Endothelial cell of umbilical vein (primary cell): Measurements from ENCODE around the gene HECTD1. TPM values are rescaled to one million over a fixed set of nuclear protein-coding genes. Genes with fewer than 3 reads are reported as not detected.
"Not testable (repeated sequence)": the region's sequence is repeated elsewhere in the genome, so short reads cannot be mapped to it uniquely, and the experiment has no call there.

Source experiments
- BruUV-seq: library from RNA; stranded (reverse); fragments of 400-500 nt; replicated peaks from 2 replicates; lab custom pipeline; 2021; lab: Mats Ljungman, UMichigan
- CTCF ChIA-PET: fragments of 300-600, 350-600 bp; sonication (Branson Sonifier 250); formaldehyde crosslinking; loops from one replicate; lab custom pipeline; 2021; ENCODE audit warnings: antibody characterized with exemption, inconsistent platforms; lab: Charles Lee
- POLR2A ChIA-PET: fragments of 300-600, 350-600 bp; sonication (Branson Sonifier 250); formaldehyde crosslinking; loops from one replicate; lab custom pipeline; 2021; ENCODE audit warnings: antibody characterized with exemption, inconsistent platforms; lab: Charles Lee
- DNase-seq: peaks from one replicate; pipeline ENCODE4 v3.0.0-alpha.2; 2011; ENCODE audit warnings: low read depth, low spot score
- FAIRE-seq: peaks from 2 replicates; lab custom pipeline; 2011; peaks lifted over from hg19 to GRCh38; lab: Jason Lieb, UNC
- H2AFZ ChIP-seq: 2 replicates; pipeline ENCODE4 v1.6.0; 2012; ENCODE audit warnings: low read depth, low read length, control low read depth, inconsistent platforms
- H3K27ac ChIP-seq: 2 replicates; pipeline ENCODE4 v1.5.1; 2011; ENCODE audit warnings: low read depth, mild to moderate bottlenecking, control low read depth, low read length, moderate library complexity; ENCODE audit not compliant: insufficient read depth
- H3K27me3 ChIP-seq, 2 experiments: 2 replicates each; pipeline versions ENCODE4 v1.6.0 to v1.6.1; 2011; ENCODE audit warnings: low read length in 2 of 2, mixed read lengths in 1 of 2; ENCODE audit not compliant: control insufficient read depth in 2 of 2, insufficient read depth in 2 of 2
- H3K36me3 ChIP-seq, 2 experiments: 2 replicates in 1 of 2; 3 replicates in 1 of 2; pipeline ENCODE4 v1.5.1; 2011; ENCODE audit warnings: low read length in 2 of 2, mild to moderate bottlenecking in 1 of 2, moderate library complexity in 1 of 2; ENCODE audit not compliant: control insufficient read depth in 2 of 2, insufficient read depth in 2 of 2; ENCODE audit errors: extremely low read depth in 1 of 2
- H3K4me1 ChIP-seq: 3 replicates; pipeline ENCODE4 v1.5.1; 2011; ENCODE audit warnings: mild to moderate bottlenecking, low read length; ENCODE audit not compliant: control insufficient read depth, insufficient read depth; ENCODE audit errors: extremely low read depth
- H3K4me2 ChIP-seq: 2 replicates; pipeline ENCODE4 v1.6.1; 2011; ENCODE audit warnings: low read length, control low read depth, mixed read lengths; ENCODE audit not compliant: insufficient read depth
- H3K4me3 ChIP-seq, 3 experiments: fragments of 200-600 bp in 1 of 3; sonication (generic), shearing (Covaris generic) in 1 of 3; replicated peaks in 1 of 3; 2 replicates each; pipeline ENCODE4 v1.5.1; 2011 to 2016; ENCODE audit warnings: control low read depth in 3 of 3, low read length in 3 of 3, mild to moderate bottlenecking in 2 of 3, inconsistent platforms in 1 of 3, low read depth in 1 of 3, moderate library complexity in 1 of 3; ENCODE audit not compliant: insufficient read depth in 1 of 3
- H3K79me2 ChIP-seq: 2 replicates; pipeline ENCODE4 v1.6.0; 2012; ENCODE audit warnings: low read length, inconsistent platforms; ENCODE audit not compliant: control insufficient read depth, insufficient read depth
- H3K9ac ChIP-seq: replicated peaks from 2 replicates; pipeline ENCODE3; 2011; ENCODE audit warnings: low read length, control low read depth; ENCODE audit not compliant: insufficient read depth; ENCODE audit errors: extremely low read depth
- H3K9me1 ChIP-seq: replicated peaks from 3 replicates; pipeline ENCODE4 v1.6.0; 2011; ENCODE audit warnings: mild to moderate bottlenecking, low read length; ENCODE audit not compliant: control insufficient read depth, insufficient read depth; ENCODE audit errors: extremely low read depth
- H3K9me3 ChIP-seq: replicated peaks from 2 replicates; pipeline ENCODE4 v1.5.1; 2012; ENCODE audit warnings: low read length, inconsistent platforms; ENCODE audit not compliant: control insufficient read depth, insufficient read depth
- H4K20me1 ChIP-seq: replicated peaks from 2 replicates; pipeline ENCODE3; 2011; ENCODE audit warnings: mild to moderate bottlenecking, low read length; ENCODE audit not compliant: control insufficient read depth, insufficient read depth; ENCODE audit errors: extremely low read depth
- EZH2 ChIP-seq: IDR thresholded peaks from 2 replicates; pipeline ENCODE4 v1.6.1; 2012; ENCODE audit warnings: borderline replicate concordance, low read depth, mild to moderate bottlenecking, moderate library complexity, low read length, inconsistent platforms; ENCODE audit not compliant: severe bottlenecking
- FOS ChIP-seq: IDR thresholded peaks from 2 replicates; pipeline ENCODE4 v1.6.1; 2011; ENCODE audit warnings: mild to moderate bottlenecking, low read length, moderate library complexity, borderline replicate concordance; ENCODE audit not compliant: insufficient read depth
- GATA2 ChIP-seq: IDR thresholded peaks from 2 replicates; pipeline ENCODE4 v1.7.0; 2011; ENCODE audit warnings: low read depth, mild to moderate bottlenecking, moderate library complexity, mixed read lengths, low read length; ENCODE audit not compliant: insufficient read length, insufficient read depth
- JUN ChIP-seq: IDR thresholded peaks from 2 replicates; pipeline ENCODE4 v1.6.1; 2011; ENCODE audit warnings: borderline replicate concordance, low read depth; ENCODE audit not compliant: insufficient read length, insufficient read depth
- MYC ChIP-seq: IDR thresholded peaks from one replicate; pipeline ENCODE4 v1.6.1; 2011; ENCODE audit warnings: mild to moderate bottlenecking, low read depth, low read length
- POLR2A ChIP-seq: IDR thresholded peaks from 2 replicates; pipeline ENCODE4 v1.6.1; 2012; ENCODE audit warnings: low read depth, mild to moderate bottlenecking, control low read depth, low read length
- POLR2AphosphoS5 ChIP-seq: IDR thresholded peaks from 2 replicates; pipeline ENCODE4 v1.6.1; 2012; ENCODE audit warnings: low read depth, mild to moderate bottlenecking, control low read depth, low read length, moderate library complexity; ENCODE audit not compliant: insufficient read depth
- dilution Hi-C: fragments of 300-500 bp; cut with MboI; formaldehyde crosslinking; loops from one replicate; pipeline ENCODE4 v1.15.0; 2019; ENCODE audit warnings: low sequenced_read_pairs; ENCODE audit not compliant: extremely low pct_ligation_motif_present
- intact Hi-C: fragments of 100-400 bp; cut with micrococcal nuclease; formaldehyde crosslinking; loops from one replicate; pipeline ENCODE4 v1.10.0; 2022
- polyA plus RNA-seq, 4 experiments: library from polyadenylated mRNA; depleted of rRNA in 3 of 4; stranded (reverse) in 3 of 4; unstranded in 1 of 4; fragments of >200 nt; gene quantifications; 2 replicates each; pipeline versions ENCODE4 v1.2.1 to v1.2.3, GENCODE V29; 2011 to 2012; ENCODE audit warnings: missing spikeins in 1 of 4
- total RNA-seq: library from RNA; stranded (reverse); gene quantifications from 2 replicates; pipeline ENCODE4 v1.2.3, GENCODE V29; 2021
- TF ChIP-seq, protein P1 (sequence below): IDR thresholded peaks from 2 replicates; pipeline ENCODE4 v1.6.1; 2011; ENCODE audit not compliant: insufficient read depth, insufficient read length
- TF ChIP-seq, protein P2 (sequence below), 2 donors: IDR thresholded peaks; 1 replicate in 1 of 2; 2 replicates in 1 of 2; pipeline ENCODE4 v1.5.1; 2011; ENCODE audit warnings: low read length in 2 of 2, mild to moderate bottlenecking in 2 of 2, moderate library complexity in 2 of 2, control low read depth in 1 of 2, inconsistent platforms in 1 of 2, low read depth in 1 of 2; ENCODE audit not compliant: insufficient read depth in 1 of 2; ENCODE audit errors: extremely low read depth in 1 of 2

HECTD1 gene
- total and polyA plus RNA-seq, 2 donors (not counting 3 experiments of a cell fraction or from before 2014, with no cell fraction given) = 67.9 to 181 TPM

DNA sequence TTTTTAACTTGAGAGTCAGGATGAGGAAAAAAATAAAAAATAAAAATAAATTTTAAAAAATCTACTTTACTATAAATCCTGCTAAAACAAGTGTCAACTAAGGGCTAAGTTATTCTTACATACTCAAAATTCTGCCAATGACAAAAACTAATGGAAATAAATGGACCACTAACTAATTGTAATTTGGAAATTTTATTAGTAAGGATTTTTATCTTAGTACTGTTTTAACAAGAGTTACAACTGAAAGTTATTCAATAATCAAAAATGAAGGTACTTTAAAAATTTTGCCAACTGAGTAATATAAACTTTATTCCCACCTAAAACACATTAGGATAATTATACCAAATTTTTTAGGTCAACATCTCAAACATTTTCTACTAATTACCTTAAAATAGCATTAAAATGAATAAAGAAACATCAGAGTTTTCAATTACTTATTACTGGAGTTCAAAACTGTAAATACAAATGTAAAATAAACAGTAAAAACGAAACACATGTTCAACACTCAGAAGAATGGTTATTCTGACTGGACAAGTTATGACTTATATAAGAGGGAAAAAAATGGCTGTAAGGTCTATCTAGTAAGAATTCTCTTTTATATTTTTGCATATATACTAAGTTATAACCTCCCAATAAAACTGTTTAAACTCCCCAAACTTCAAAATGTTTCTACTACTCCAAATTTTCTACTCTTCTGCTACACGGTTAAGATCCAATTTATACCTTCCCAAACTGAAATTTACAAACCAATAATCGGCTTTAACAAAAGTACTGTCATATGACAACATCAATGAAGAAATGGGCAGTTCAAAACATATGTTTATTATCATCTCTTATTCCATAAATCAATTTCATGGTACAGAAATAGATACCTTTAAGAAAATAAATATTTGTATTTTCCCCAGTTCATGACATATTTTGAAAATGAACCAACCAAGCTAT is 2.7 kb downstream of the HECTD1 start:
- Histone ChIP-seq H3K9me1 (no peaks in the 10 kb centered on the region), H3K36me3 (no peaks in the 10 kb centered on the region), H4K20me1 (peaks cover 6% of the 10 kb centered on the region), H3K27me3 (no peaks in the 10 kb centered on the region), H3K4me3 (peak overlapping the region in 1 of 3 experiments; percentile 96), H3K27ac (no peak overlapping the region), H3K9ac (peak overlapping the region; percentile 96), H3K79me2 (peaks cover 65% of the 10 kb centered on the region), H3K9me3 (no peaks in the 10 kb centered on the region), H3K4me1 (peaks cover 29% of the 10 kb centered on the region), H3K4me2 (peak overlapping the region; percentile 99), H2AFZ (no peak overlapping the region)
- BruUV-seq = no TSS peak
- no peak for DNase-seq
- FAIRE-seq = no peak
- TF ChIP-seq EZH2 = no peak
- no peak for TF ChIP-seq POLR2A
- no peak for TF ChIP-seq POLR2AphosphoS5
- TF ChIP-seq MYC = no peak
- no peak for TF ChIP-seq GATA2
- TF ChIP-seq JUN = no peak
- no peak for TF ChIP-seq FOS
- TF ChIP-seq, protein P1, sequence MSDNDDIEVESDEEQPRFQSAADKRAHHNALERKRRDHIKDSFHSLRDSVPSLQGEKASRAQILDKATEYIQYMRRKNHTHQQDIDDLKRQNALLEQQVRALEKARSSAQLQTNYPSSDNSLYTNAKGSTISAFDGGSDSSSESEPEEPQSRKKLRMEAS = no peak
- TF ChIP-seq, protein P2, sequence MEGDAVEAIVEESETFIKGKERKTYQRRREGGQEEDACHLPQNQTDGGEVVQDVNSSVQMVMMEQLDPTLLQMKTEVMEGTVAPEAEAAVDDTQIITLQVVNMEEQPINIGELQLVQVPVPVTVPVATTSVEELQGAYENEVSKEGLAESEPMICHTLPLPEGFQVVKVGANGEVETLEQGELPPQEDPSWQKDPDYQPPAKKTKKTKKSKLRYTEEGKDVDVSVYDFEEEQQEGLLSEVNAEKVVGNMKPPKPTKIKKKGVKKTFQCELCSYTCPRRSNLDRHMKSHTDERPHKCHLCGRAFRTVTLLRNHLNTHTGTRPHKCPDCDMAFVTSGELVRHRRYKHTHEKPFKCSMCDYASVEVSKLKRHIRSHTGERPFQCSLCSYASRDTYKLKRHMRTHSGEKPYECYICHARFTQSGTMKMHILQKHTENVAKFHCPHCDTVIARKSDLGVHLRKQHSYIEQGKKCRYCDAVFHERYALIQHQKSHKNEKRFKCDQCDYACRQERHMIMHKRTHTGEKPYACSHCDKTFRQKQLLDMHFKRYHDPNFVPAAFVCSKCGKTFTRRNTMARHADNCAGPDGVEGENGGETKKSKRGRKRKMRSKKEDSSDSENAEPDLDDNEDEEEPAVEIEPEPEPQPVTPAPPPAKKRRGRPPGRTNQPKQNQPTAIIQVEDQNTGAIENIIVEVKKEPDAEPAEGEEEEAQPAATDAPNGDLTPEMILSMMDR (IDR thresholded peaks at IDR 0.05; ENCODE audit: extremely low read depth in 1 of 2, insufficient read depth in 1 of 2, low read depth in 1 of 2, low read length in 2 of 2) = no peak
- CTCF ChIA-PET = interaction anchor here (0.9 to 3.7 kb wide), 3 partner anchors 10 to 21 kb away, joined by 3 to 24 read pairs (median 3); no protein-coding TSS in a partner anchor
- intact Hi-C loops (loop anchor here (2.0 to 5.0 kb wide), 3 partner anchors 122 to 216 kb away; partner anchors contain the start of genes AP4S1, HEATR5A and STRN3), dilution Hi-C loops (no loop called here)
- POLR2A ChIA-PET = no interaction called here

DNA sequence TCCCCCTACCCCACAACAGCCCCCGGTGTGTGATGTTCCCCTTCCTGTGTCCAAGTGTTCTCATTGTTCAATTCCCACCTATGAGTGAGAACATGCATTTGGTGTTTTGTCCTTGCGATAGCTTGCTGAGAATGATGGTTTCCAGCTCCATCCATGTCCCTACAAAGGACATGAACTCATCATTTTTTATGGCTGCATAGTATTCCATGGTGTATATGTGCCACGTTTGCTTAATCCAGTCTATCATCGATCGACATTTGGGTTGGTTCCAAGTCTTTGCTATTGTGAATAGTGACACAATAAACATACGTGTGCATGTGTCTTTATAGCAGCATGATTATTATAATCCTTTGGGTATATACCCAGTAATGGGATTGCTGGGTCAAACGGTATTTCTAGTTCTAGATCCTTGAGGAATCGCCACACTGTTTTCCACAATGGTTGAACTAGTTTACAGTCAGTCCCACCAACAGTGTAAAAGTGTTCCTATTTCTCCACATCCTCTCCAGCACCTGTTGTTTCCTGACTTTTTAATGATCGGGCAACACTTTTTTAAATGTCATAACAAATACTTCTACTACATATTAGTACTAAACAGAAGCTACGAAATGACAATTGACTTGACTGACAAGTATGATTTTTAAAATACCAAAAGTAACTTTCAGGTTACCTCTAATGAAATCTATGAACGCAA is 3.5 kb downstream of the HECTD1 start:
- H3K4me2 ChIP-seq = peak overlapping the region; percentile 99
- peaks cover 72% of the 10 kb centered on the region for H3K79me2 ChIP-seq
- H3K36me3 ChIP-seq, BruUV-seq, H3K4me3 ChIP-seq, dilution Hi-C loops, DNase-seq, H2AFZ ChIP-seq, POLR2A ChIA-PET, CTCF ChIA-PET, H4K20me1 ChIP-seq, H3K27ac ChIP-seq, H3K9me1 ChIP-seq, H3K27me3 ChIP-seq, FAIRE-seq, H3K9me3 ChIP-seq, H3K9ac ChIP-seq: not testable (repeated sequence)
- peaks cover 29% of the 10 kb centered on the region for H3K4me1 ChIP-seq
- intact Hi-C loops = loop anchor here (2.0 kb wide), 2 partner anchors 123 to 217 kb away; partner anchors contain the start of gene HEATR5A
